Measurements from ENCODE around the gene EMX2. TPM values are rescaled to one million over a fixed set of nuclear protein-coding genes. Genes with fewer than 3 reads are reported as not detected.
"Not testable (repeated sequence)": the region's sequence is repeated elsewhere in the genome, so short reads cannot be mapped to it uniquely, and the experiment has no call there.

The EMX2 gene
- total RNA-seq, 4 donors from 2014 or later: not detected

- TF ChIP-seq POLR2A (IDR thresholded peaks at IDR 0.05) (no peak), CTCF (IDR thresholded peaks at IDR 0.05) (no peak)
- H3K36me3 ChIP-seq: no peaks in the 10 kb centered on the region
- H3K9me3 ChIP-seq: no peaks in the 10 kb centered on the region
- no peaks in the 10 kb centered on the region for H3K4me1 ChIP-seq
- no peak for DNase-seq
- H3K27ac ChIP-seq: no peak overlapping the region
- H3K4me3 ChIP-seq: no peak overlapping the region
- H3K27me3 ChIP-seq: no peaks in the 10 kb centered on the region
These were observed 36.5 kb downstream of the EMX2 start for GRCh38 chr10:117578999-117579590.

GRCh38 chr10:117581961-117582360, 39.4 kb downstream of the EMX2 start:
- no peak for DNase-seq
- Histone ChIP-seq H3K9me3 (no peaks in the 10 kb centered on the region), H3K4me3 (no peak overlapping the region), H3K27me3 (no peaks in the 10 kb centered on the region), H3K27ac (no peak overlapping the region), H3K36me3 (no peaks in the 10 kb centered on the region), H3K4me1 (no peaks in the 10 kb centered on the region)
- TF ChIP-seq CTCF (IDR thresholded peaks at IDR 0.05) (no peak), POLR2A (IDR thresholded peaks at IDR 0.05) (no peak)

GRCh38 chr10:117584831-117585230, 42.3 kb downstream of the EMX2 start:
- not testable (repeated sequence) for H3K36me3 ChIP-seq, H3K4me1 ChIP-seq, H3K27me3 ChIP-seq, DNase-seq, H3K9me3 ChIP-seq, H3K4me3 ChIP-seq, H3K27ac ChIP-seq

GRCh38 chr10:117587036-117587435, 44.5 kb downstream of the EMX2 start:
- H3K27ac ChIP-seq: no peak overlapping the region
- DNase-seq: no peak
- H3K9me3 ChIP-seq: no peaks in the 10 kb centered on the region
- TF ChIP-seq POLR2A (IDR thresholded peaks at IDR 0.05): no peak
- TF ChIP-seq CTCF (IDR thresholded peaks at IDR 0.05): no peak
- no peaks in the 10 kb centered on the region for H3K36me3 ChIP-seq
- H3K27me3 ChIP-seq: no peaks in the 10 kb centered on the region
- no peaks in the 10 kb centered on the region for H3K4me1 ChIP-seq
- H3K4me3 ChIP-seq: no peak overlapping the region

GRCh38 chr10:117590101-117590875, 47.7 kb downstream of the EMX2 start:
- TF ChIP-seq POLR2A (IDR thresholded peaks at IDR 0.05) (no peak), CTCF (IDR thresholded peaks at IDR 0.05) (no peak)
- Histone ChIP-seq H3K9me3 (no peaks in the 10 kb centered on the region), H3K36me3 (no peaks in the 10 kb centered on the region), H3K27ac (no peak overlapping the region), H3K4me1 (no peaks in the 10 kb centered on the region), H3K4me3 (no peak overlapping the region), H3K27me3 (no peaks in the 10 kb centered on the region)
- no peak for DNase-seq

- no peaks in the 10 kb centered on the region for H3K27me3 ChIP-seq
- H3K27ac ChIP-seq: no peak overlapping the region
- no peak overlapping the region for H3K4me3 ChIP-seq
- no peak for DNase-seq
- no peak for TF ChIP-seq CTCF (IDR thresholded peaks at IDR 0.05)
- no peak for TF ChIP-seq POLR2A (IDR thresholded peaks at IDR 0.05)
- H3K4me1 ChIP-seq: no peaks in the 10 kb centered on the region
- no peaks in the 10 kb centered on the region for H3K36me3 ChIP-seq
- H3K9me3 ChIP-seq: no peaks in the 10 kb centered on the region
These were observed 48.5 kb downstream of the EMX2 start for GRCh38 chr10:117591043-117591442.

Data from Peyer's patch (tissue), 4 donors.